HepG2 (cell line): ENCODE results near the gene COA1. TPM values are rescaled to one million over a fixed set of nuclear protein-coding genes. Genes with fewer than 3 reads are reported as not detected.

ENCODE experiments used
- CEBPG ChIP-seq: IDR thresholded peaks from 2 replicates; pipeline ENCODE4 v1.6.1; 2016
- RARA ChIP-seq: IDR thresholded peaks from 2 replicates; pipeline ENCODE4 v1.6.1; 2016; ENCODE audit warnings: missing genetic modification reagents, missing compliant biosample characterization
- RBM22 ChIP-seq: fragments of 200-400 bp; formaldehyde crosslinking; optimal IDR thresholded peaks from 2 replicates; pipeline ENCODE3; 2017; ENCODE audit warnings: mild to moderate bottlenecking, low read length, moderate library complexity
- SETDB1 ChIP-seq: sonication (generic); formaldehyde crosslinking; IDR thresholded peaks from 2 replicates; pipeline ENCODE4 v1.5.1; 2020; ENCODE audit warnings: missing genetic modification reagents, mild to moderate bottlenecking, borderline replicate concordance
- SMAD9 ChIP-seq: sonication (generic); formaldehyde crosslinking; IDR thresholded peaks from 2 replicates; pipeline ENCODE4 v1.5.1; 2020; ENCODE audit warnings: mild to moderate bottlenecking, missing genetic modification reagents
- ZNF292 ChIP-seq: sonication (generic); formaldehyde crosslinking; IDR thresholded peaks from 2 replicates; pipeline ENCODE4 v1.8.1; 2022; ENCODE audit warnings: mild to moderate bottlenecking, low read depth, missing genetic modification reagents, borderline replicate concordance
- ZNF530 ChIP-seq: sonication (generic); formaldehyde crosslinking; IDR thresholded peaks from 2 replicates; pipeline ENCODE4 v1.5.0; 2020; ENCODE audit warnings: low read depth, mild to moderate bottlenecking, missing genetic modification reagents
- ZNF556 ChIP-seq: sonication (generic); formaldehyde crosslinking; IDR thresholded peaks from 2 replicates; pipeline ENCODE4 v1.4.0; 2020; ENCODE audit warnings: mild to moderate bottlenecking, missing genetic modification reagents, borderline replicate concordance
- ZNF781 ChIP-seq: sonication (generic); formaldehyde crosslinking; IDR thresholded peaks from 2 replicates; pipeline ENCODE4 v1.5.1; 2020; ENCODE audit warnings: borderline replicate concordance, mild to moderate bottlenecking, missing genetic modification reagents; ENCODE audit errors: not compliant biosample characterization
- ZSCAN30 ChIP-seq: sonication (generic); formaldehyde crosslinking; IDR thresholded peaks from 2 replicates; pipeline ENCODE4 v1.5.0; 2020; ENCODE audit warnings: mild to moderate bottlenecking, missing genetic modification reagents
- polyA plus RNA-seq, 8 experiments: library from polyadenylated mRNA; depleted of rRNA in 3 of 8; stranded (reverse) in 7 of 8; unstranded in 1 of 8; fragments of >200 nt; fragmentation: Illumina TruSeq in 4 of 8; extraction: Trizol in 4 of 8; gene quantifications; 2 replicates each; pipeline versions ENCODE4 v1.2.1 to v1.2.3, GENCODE V29; 2011 to 2016; ENCODE audit warnings: low read depth in 4 of 8, missing spikeins in 1 of 8, mixed read lengths in 1 of 8; ENCODE audit not compliant: insufficient read depth in 1 of 8
- total RNA-seq, 5 experiments: library from RNA; depleted of rRNA; stranded (reverse); fragments of >200 nt; fragmentation: Illumina TruSeq; extraction: Trizol; gene quantifications; 2 replicates each; pipeline ENCODE4 v1.2.3, GENCODE V29; 2016; ENCODE audit warnings: low read depth in 1 of 5
- TF ChIP-seq, protein P1 (sequence below): sonication (generic); formaldehyde crosslinking; IDR thresholded peaks from 2 replicates; pipeline ENCODE4 v1.4.0; 2020; ENCODE audit warnings: mild to moderate bottlenecking, missing genetic modification reagents
- TF ChIP-seq, protein P2 (sequence below): sonication (generic); formaldehyde crosslinking; conservative IDR thresholded peaks from 2 replicates; pipeline ENCODE4 v1.4.0; 2020; ENCODE audit warnings: missing genetic modification reagents
- TF ChIP-seq, protein P3 (sequence below): sonication (generic); formaldehyde crosslinking; IDR thresholded peaks from 2 replicates; pipeline ENCODE4 v1.4.0; 2020; ENCODE audit warnings: missing genetic modification reagents, borderline replicate concordance
- TF ChIP-seq, protein P4 (sequence below): sonication (generic); formaldehyde crosslinking; IDR thresholded peaks from 2 replicates; pipeline ENCODE4 v1.4.0; 2020; ENCODE audit warnings: missing genetic modification reagents
- TF ChIP-seq, protein P5 (sequence below): sonication (generic); formaldehyde crosslinking; IDR thresholded peaks from 2 replicates; pipeline ENCODE4 v1.4.0; 2020; ENCODE audit warnings: mild to moderate bottlenecking, missing genetic modification reagents
- TF ChIP-seq, protein P6 (sequence below): sonication (generic); formaldehyde crosslinking; IDR thresholded peaks from 2 replicates; pipeline ENCODE4 v1.4.0; 2020; ENCODE audit warnings: missing genetic modification reagents

Gene COA1
- total and polyA plus RNA-seq, 2 of the 13 experiments (the other 11 are each of a cell fraction or from before 2014, with no cell fraction given), result 33.2 to 65.7 TPM

DNA sequence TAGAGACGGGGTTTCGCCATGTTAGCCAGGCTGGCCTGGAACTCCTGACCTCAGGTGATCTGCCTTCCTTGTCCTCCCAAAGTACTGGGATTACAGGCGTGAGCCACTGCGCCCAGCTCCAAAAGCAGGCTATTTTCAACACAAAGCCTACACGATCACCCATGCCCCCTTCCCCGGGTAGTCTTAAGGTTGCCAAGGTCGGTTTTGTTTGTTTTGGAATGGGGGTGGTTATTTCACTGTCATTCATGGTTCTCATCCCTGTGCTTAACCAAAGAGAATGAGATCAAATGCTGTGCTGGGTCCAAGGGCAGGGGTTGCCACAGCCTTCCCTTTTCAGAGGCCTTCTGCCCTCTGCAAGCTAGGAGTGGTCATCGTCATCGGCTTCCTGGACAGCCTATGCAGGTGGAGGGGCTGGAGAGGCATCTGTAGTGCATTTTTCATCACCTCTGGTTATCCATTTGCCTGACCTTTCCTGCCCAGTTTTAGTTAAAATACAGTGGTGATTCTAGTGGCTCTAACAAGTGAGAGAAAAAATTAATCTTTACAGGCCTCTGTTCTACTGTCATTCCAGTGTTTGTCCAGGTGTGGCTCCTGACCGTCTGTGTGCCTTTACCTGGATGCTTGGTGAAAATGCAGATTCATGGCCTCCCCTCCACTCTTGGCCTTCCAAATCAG lies 40.6 kb upstream of the COA1 start (continued):
- TF ChIP-seq CEBPG (CRISPR knock-in tag) (peak; percentile 79), ZNF781 (CRISPR knock-in tag) (no peak), SMAD9 (CRISPR knock-in tag) (no peak), ZSCAN30 (CRISPR knock-in tag) (no peak), ZNF556 (CRISPR knock-in tag) (peak; percentile 60; the same call in 1 of the 2 replicates), SETDB1 (no peak), ZNF292 (CRISPR knock-in tag) (peak; percentile 76), RARA (CRISPR knock-in tag) (peak; percentile 92), RBM22 (no peak), ZNF530 (CRISPR knock-in tag) (no peak)
- TF ChIP-seq, protein P1, sequence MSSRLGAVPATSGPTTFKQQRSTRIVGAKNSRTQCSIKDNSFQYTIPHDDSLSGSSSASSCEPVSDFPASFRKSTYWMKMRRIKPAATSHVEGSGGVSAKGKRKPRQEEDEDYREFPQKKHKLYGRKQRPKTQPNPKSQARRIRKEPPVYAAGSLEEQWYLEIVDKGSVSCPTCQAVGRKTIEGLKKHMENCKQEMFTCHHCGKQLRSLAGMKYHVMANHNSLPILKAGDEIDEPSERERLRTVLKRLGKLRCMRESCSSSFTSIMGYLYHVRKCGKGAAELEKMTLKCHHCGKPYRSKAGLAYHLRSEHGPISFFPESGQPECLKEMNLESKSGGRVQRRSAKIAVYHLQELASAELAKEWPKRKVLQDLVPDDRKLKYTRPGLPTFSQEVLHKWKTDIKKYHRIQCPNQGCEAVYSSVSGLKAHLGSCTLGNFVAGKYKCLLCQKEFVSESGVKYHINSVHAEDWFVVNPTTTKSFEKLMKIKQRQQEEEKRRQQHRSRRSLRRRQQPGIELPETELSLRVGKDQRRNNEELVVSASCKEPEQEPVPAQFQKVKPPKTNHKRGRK (CRISPR knock-in tag), result no peak
- TF ChIP-seq, protein P2, sequence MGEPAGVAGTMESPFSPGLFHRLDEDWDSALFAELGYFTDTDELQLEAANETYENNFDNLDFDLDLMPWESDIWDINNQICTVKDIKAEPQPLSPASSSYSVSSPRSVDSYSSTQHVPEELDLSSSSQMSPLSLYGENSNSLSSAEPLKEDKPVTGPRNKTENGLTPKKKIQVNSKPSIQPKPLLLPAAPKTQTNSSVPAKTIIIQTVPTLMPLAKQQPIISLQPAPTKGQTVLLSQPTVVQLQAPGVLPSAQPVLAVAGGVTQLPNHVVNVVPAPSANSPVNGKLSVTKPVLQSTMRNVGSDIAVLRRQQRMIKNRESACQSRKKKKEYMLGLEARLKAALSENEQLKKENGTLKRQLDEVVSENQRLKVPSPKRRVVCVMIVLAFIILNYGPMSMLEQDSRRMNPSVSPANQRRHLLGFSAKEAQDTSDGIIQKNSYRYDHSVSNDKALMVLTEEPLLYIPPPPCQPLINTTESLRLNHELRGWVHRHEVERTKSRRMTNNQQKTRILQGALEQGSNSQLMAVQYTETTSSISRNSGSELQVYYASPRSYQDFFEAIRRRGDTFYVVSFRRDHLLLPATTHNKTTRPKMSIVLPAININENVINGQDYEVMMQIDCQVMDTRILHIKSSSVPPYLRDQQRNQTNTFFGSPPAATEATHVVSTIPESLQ (CRISPR knock-in tag), result no peak
- TF ChIP-seq, protein P3, sequence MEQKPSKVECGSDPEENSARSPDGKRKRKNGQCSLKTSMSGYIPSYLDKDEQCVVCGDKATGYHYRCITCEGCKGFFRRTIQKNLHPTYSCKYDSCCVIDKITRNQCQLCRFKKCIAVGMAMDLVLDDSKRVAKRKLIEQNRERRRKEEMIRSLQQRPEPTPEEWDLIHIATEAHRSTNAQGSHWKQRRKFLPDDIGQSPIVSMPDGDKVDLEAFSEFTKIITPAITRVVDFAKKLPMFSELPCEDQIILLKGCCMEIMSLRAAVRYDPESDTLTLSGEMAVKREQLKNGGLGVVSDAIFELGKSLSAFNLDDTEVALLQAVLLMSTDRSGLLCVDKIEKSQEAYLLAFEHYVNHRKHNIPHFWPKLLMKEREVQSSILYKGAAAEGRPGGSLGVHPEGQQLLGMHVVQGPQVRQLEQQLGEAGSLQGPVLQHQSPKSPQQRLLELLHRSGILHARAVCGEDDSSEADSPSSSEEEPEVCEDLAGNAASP (CRISPR knock-in tag), result peak; percentile 91
- TF ChIP-seq, protein P4, sequence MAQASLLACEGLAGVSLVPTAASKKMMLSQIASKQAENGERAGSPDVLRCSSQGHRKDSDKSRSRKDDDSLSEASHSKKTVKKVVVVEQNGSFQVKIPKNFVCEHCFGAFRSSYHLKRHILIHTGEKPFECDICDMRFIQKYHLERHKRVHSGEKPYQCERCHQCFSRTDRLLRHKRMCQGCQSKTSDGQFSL (CRISPR knock-in tag), result peak; percentile 79; the same call in 1 of the 2 replicates
- TF ChIP-seq, protein P5, sequence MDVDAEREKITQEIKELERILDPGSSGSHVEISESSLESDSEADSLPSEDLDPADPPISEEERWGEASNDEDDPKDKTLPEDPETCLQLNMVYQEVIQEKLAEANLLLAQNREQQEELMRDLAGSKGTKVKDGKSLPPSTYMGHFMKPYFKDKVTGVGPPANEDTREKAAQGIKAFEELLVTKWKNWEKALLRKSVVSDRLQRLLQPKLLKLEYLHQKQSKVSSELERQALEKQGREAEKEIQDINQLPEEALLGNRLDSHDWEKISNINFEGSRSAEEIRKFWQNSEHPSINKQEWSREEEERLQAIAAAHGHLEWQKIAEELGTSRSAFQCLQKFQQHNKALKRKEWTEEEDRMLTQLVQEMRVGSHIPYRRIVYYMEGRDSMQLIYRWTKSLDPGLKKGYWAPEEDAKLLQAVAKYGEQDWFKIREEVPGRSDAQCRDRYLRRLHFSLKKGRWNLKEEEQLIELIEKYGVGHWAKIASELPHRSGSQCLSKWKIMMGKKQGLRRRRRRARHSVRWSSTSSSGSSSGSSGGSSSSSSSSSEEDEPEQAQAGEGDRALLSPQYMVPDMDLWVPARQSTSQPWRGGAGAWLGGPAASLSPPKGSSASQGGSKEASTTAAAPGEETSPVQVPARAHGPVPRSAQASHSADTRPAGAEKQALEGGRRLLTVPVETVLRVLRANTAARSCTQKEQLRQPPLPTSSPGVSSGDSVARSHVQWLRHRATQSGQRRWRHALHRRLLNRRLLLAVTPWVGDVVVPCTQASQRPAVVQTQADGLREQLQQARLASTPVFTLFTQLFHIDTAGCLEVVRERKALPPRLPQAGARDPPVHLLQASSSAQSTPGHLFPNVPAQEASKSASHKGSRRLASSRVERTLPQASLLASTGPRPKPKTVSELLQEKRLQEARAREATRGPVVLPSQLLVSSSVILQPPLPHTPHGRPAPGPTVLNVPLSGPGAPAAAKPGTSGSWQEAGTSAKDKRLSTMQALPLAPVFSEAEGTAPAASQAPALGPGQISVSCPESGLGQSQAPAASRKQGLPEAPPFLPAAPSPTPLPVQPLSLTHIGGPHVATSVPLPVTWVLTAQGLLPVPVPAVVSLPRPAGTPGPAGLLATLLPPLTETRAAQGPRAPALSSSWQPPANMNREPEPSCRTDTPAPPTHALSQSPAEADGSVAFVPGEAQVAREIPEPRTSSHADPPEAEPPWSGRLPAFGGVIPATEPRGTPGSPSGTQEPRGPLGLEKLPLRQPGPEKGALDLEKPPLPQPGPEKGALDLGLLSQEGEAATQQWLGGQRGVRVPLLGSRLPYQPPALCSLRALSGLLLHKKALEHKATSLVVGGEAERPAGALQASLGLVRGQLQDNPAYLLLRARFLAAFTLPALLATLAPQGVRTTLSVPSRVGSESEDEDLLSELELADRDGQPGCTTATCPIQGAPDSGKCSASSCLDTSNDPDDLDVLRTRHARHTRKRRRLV, result 0 out of 2 replicates have a peak, but pooled peaks have one; percentile 55
- TF ChIP-seq, protein P6, sequence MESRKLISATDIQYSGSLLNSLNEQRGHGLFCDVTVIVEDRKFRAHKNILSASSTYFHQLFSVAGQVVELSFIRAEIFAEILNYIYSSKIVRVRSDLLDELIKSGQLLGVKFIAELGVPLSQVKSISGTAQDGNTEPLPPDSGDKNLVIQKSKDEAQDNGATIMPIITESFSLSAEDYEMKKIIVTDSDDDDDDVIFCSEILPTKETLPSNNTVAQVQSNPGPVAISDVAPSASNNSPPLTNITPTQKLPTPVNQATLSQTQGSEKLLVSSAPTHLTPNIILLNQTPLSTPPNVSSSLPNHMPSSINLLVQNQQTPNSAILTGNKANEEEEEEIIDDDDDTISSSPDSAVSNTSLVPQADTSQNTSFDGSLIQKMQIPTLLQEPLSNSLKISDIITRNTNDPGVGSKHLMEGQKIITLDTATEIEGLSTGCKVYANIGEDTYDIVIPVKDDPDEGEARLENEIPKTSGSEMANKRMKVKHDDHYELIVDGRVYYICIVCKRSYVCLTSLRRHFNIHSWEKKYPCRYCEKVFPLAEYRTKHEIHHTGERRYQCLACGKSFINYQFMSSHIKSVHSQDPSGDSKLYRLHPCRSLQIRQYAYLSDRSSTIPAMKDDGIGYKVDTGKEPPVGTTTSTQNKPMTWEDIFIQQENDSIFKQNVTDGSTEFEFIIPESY (CRISPR knock-in tag), result peak; percentile 42; the same call in 1 of the 2 replicates
